Measurements from ENCODE around the gene SMYD3. TPM values are rescaled to one million over a fixed set of nuclear protein-coding genes. Genes with fewer than 3 reads are reported as not detected.
A peak's percentile ranks its signal among the peaks of the same experiment; 100 is the strongest.

SMYD3 gene
- total and polyA plus RNA-seq, 2 donors (not counting 1 experiment from before 2014, with no cell fraction given): 69.4 to 83.1 TPM

DNA sequence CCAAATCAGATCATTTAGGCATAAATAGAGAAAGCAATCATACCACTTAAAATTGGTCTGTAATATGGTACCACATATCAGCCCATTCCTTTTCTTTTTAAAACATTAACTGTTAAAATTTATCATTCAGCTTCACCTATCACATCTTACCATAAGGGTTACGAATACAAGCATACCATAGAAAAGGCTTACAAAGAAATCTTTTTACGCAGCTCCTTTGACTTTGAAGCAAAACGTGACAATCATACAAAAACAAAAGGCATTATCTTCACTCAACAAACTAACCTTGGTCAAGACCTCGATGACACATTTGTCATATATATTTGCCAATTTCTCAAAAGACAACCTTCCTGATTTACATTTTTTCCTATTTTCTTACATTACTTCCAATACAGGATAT is 169.0 kb downstream of the SMYD3 start:
- DNase-seq (ENCODE audit: low read depth in 2 of 2): no peak
- Histone ChIP-seq H3K9ac (ENCODE audit: insufficient read depth, low read length) (no peak overlapping the region), H3K27ac (ENCODE audit: insufficient read depth, low read length) (no peak overlapping the region), H3K9me3 (ENCODE audit: control insufficient read depth, insufficient read depth, low read depth, low read length) (no peaks in the 10 kb centered on the region), H2AFZ (ENCODE audit: low read length) (no peak overlapping the region), H3K4me3 (replicated peaks in 1 of 4; ENCODE audit: control extremely low read depth in 1 of 4, insufficient read depth in 1 of 4, low read depth in 3 of 4, low read length in 4 of 4) (no peak overlapping the region), H3K36me3 (ENCODE audit: control insufficient read depth, insufficient read depth, low read length) (no peaks in the 10 kb centered on the region), H3K4me1 (ENCODE audit: control insufficient read depth, extremely low read depth, insufficient read depth, low read length) (no peaks in the 10 kb centered on the region), H4K20me1 (ENCODE audit: control insufficient read depth, extremely low read depth, insufficient read depth, low read length) (no peaks in the 10 kb centered on the region), H3K4me2 (ENCODE audit: extremely low read depth, insufficient read depth, low read length) (no peak overlapping the region), H3K79me2 (ENCODE audit: control insufficient read depth, insufficient read depth, low read length) (no peaks in the 10 kb centered on the region), H3K27me3 (ENCODE audit: control insufficient read depth, insufficient read depth, low read length) (no peaks in the 10 kb centered on the region)
- TF ChIP-seq, protein P1, sequence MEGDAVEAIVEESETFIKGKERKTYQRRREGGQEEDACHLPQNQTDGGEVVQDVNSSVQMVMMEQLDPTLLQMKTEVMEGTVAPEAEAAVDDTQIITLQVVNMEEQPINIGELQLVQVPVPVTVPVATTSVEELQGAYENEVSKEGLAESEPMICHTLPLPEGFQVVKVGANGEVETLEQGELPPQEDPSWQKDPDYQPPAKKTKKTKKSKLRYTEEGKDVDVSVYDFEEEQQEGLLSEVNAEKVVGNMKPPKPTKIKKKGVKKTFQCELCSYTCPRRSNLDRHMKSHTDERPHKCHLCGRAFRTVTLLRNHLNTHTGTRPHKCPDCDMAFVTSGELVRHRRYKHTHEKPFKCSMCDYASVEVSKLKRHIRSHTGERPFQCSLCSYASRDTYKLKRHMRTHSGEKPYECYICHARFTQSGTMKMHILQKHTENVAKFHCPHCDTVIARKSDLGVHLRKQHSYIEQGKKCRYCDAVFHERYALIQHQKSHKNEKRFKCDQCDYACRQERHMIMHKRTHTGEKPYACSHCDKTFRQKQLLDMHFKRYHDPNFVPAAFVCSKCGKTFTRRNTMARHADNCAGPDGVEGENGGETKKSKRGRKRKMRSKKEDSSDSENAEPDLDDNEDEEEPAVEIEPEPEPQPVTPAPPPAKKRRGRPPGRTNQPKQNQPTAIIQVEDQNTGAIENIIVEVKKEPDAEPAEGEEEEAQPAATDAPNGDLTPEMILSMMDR (conservative IDR thresholded peaks at IDR 0.05 in 1 of 2, IDR thresholded peaks at IDR 0.05 in 1 of 2; ENCODE audit: low read depth in 1 of 2, low read length in 2 of 2): no peak
- TF ChIP-seq EZH2 (IDR thresholded peaks at IDR 0.05; ENCODE audit: low read length, missing control alignments): no peak

DNA sequence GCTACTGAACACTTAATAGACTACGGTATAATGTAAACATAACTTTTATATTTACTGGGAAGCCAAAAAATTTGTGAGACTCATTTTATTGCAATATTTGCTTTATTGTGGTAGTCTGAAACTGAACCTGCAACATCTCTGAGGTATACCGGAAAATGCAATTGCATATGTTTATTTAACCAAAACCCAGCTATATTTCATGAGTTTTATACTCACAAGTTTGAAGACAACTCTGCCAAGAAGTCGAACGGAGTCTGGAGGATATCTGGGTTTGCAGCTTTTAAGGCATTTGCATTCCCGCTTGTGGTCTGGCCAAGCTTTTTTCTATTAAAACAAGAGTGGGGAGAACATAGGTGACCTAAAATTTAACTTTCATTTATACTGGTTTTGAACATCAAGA is 171.9 kb downstream of the SMYD3 start:
- no peak overlapping the region for H2AFZ ChIP-seq (ENCODE audit: low read length)
- H3K9ac ChIP-seq (ENCODE audit: insufficient read depth, low read length): no peak overlapping the region
- H3K4me1 ChIP-seq (ENCODE audit: control insufficient read depth, extremely low read depth, insufficient read depth, low read length): no peaks in the 10 kb centered on the region
- H3K36me3 ChIP-seq (ENCODE audit: control insufficient read depth, insufficient read depth, low read length): no peaks in the 10 kb centered on the region
- H3K4me3 ChIP-seq (replicated peaks in 1 of 4; ENCODE audit: control extremely low read depth in 1 of 4, insufficient read depth in 1 of 4, low read depth in 3 of 4, low read length in 4 of 4): no peak overlapping the region
- DNase-seq (ENCODE audit: low read depth in 2 of 2): peak in 1 of 2 donors; percentile 32
- no peaks in the 10 kb centered on the region for H3K79me2 ChIP-seq (ENCODE audit: control insufficient read depth, insufficient read depth, low read length)
- H3K4me2 ChIP-seq (ENCODE audit: extremely low read depth, insufficient read depth, low read length): no peak overlapping the region
- H3K9me3 ChIP-seq (ENCODE audit: control insufficient read depth, insufficient read depth, low read depth, low read length): no peaks in the 10 kb centered on the region
- no peak overlapping the region for H3K27ac ChIP-seq (ENCODE audit: insufficient read depth, low read length)
- TF ChIP-seq, protein P1 (conservative IDR thresholded peaks at IDR 0.05 in 1 of 2, IDR thresholded peaks at IDR 0.05 in 1 of 2; ENCODE audit: low read depth in 1 of 2, low read length in 2 of 2): no peak
- no peak for TF ChIP-seq EZH2 (IDR thresholded peaks at IDR 0.05; ENCODE audit: low read length, missing control alignments)
- no peaks in the 10 kb centered on the region for H3K27me3 ChIP-seq (ENCODE audit: control insufficient read depth, insufficient read depth, low read length)
- no peaks in the 10 kb centered on the region for H4K20me1 ChIP-seq (ENCODE audit: control insufficient read depth, extremely low read depth, insufficient read depth, low read length)

DNA sequence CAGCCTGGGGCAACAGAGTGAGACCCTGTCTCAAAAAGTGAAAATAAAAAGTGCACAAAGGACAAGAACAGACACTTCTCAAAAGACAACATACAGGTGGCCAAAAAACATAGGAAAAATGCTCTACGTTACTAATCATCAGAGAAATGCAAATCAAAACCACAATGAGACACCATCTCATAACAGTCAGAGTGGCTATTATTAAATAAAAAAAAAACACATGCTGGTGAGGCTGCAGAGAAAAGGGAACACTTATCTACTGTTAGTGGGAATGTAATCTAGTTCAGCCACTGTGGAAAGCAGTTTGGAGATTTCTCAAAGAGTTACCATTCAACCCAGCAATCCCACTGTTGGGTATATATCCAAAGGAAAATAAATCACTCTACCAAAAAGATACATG is 173.2 kb downstream of the SMYD3 start:
- Histone ChIP-seq H4K20me1 (ENCODE audit: control insufficient read depth, extremely low read depth, insufficient read depth, low read length) (no peaks in the 10 kb centered on the region), H3K4me3 (replicated peaks in 1 of 4; ENCODE audit: control extremely low read depth in 1 of 4, insufficient read depth in 1 of 4, low read depth in 3 of 4, low read length in 4 of 4) (no peak overlapping the region), H3K4me1 (ENCODE audit: control insufficient read depth, extremely low read depth, insufficient read depth, low read length) (no peaks in the 10 kb centered on the region), H2AFZ (ENCODE audit: low read length) (no peak overlapping the region), H3K27me3 (ENCODE audit: control insufficient read depth, insufficient read depth, low read length) (no peaks in the 10 kb centered on the region), H3K27ac (ENCODE audit: insufficient read depth, low read length) (no peak overlapping the region), H3K79me2 (ENCODE audit: control insufficient read depth, insufficient read depth, low read length) (no peaks in the 10 kb centered on the region), H3K4me2 (ENCODE audit: extremely low read depth, insufficient read depth, low read length) (no peak overlapping the region), H3K9me3 (ENCODE audit: control insufficient read depth, insufficient read depth, low read depth, low read length) (no peaks in the 10 kb centered on the region), H3K36me3 (ENCODE audit: control insufficient read depth, insufficient read depth, low read length) (no peaks in the 10 kb centered on the region), H3K9ac (ENCODE audit: insufficient read depth, low read length) (no peak overlapping the region)
- peak in 1 of 2 donors; percentile 54 for DNase-seq (ENCODE audit: low read depth in 2 of 2)
- TF ChIP-seq EZH2 (IDR thresholded peaks at IDR 0.05; ENCODE audit: low read length, missing control alignments): no peak
- TF ChIP-seq, protein P1 (conservative IDR thresholded peaks at IDR 0.05 in 1 of 2, IDR thresholded peaks at IDR 0.05 in 1 of 2; ENCODE audit: low read depth in 1 of 2, low read length in 2 of 2): no peak
